HG02970 (cell line): ENCODE data around the gene CSTB.
A peak's percentile ranks its signal among the peaks of the same experiment; 100 is the strongest.

Source experiments
- ATAC-seq: cut with Tn5 transposase; IDR thresholded peaks from one replicate; pipeline ENCODE4 v1.9.1; 2021; ENCODE audit warnings: mild to moderate bottlenecking, moderate library complexity, moderate number of reproducible peaks; ENCODE audit not compliant: unreplicated experiment, low FRiP score

The CSTB gene

DNA sequence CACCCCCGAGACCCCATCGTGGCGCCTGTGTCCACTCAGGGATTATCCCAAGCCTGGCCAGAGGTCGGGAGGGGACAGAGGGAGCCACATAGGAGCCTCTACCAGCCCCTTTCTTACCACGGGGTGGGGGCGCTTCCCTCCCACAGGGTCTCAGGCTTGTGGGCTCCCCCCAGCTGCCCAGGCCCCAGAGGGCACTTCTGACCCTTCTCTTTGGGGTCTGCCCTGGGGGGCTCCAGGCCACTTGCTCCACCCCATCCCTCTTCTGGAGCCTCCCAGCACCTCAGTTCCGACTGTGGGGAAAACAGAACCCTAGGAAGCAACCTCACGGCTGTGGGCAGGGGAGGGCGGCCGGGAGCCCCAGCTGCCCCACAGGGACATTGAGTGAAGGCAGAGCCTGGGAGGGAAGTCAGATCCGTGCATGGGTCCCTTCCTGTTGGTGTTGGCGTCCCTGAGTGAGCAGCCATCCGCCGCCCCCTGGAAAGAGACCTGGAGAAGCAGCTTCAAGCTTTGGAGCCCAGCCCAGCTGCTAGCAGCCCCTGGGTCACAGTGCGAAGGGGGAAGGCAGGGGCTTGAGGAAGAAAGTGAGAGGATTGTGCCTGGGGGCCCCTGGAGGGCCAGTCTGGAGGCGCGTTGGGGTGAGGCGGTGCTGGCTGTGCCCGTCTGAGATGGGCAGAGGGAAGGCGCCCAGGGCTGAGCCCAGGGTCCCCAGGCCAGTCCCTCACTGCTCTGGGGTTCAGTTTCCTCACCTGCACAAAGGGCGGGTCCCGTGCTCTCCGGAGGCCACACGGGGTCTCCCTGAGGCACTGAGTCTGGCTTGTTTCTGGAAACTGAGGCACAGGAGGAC lies 35.4 kb upstream of the CSTB start:
- ATAC-seq = no peak

DNA sequence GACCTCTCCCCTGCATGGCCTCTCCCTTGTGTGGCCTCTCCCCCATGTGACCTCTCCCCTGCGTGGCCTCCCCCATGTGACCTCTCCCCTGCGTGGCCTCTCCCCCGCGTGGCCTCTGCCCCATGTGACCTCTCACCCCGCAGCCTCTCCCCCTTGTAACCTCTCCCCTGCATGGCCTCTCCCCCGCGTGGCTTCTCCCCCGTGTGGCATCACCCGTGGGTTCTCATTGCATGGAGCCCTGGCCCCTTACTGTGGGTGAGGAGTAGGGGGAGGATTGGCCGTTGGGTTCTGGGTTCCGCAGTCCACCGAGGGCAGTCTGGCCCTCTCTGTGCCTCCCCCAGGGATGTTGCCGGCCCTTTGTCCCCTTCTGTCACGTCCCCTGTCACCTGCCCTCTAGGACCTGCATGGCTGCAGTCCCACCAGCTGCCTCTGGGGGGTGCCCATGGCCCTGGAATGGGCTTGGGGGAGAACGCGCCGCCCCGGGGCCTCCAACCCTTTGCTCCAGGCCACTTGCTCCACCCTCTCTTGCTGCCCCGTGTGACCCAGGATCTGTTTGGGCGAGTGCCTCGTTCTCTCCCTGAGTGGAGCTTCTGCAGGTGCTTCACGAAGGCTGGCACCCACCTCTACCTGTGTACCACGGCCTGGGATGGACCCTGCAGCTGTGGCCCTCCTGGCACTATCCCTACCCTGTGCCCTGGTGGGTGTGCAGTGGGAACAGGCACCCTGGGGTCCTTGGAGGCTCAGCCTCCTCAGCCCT lies 34.6 kb upstream of the CSTB start:
- no peak for ATAC-seq

DNA sequence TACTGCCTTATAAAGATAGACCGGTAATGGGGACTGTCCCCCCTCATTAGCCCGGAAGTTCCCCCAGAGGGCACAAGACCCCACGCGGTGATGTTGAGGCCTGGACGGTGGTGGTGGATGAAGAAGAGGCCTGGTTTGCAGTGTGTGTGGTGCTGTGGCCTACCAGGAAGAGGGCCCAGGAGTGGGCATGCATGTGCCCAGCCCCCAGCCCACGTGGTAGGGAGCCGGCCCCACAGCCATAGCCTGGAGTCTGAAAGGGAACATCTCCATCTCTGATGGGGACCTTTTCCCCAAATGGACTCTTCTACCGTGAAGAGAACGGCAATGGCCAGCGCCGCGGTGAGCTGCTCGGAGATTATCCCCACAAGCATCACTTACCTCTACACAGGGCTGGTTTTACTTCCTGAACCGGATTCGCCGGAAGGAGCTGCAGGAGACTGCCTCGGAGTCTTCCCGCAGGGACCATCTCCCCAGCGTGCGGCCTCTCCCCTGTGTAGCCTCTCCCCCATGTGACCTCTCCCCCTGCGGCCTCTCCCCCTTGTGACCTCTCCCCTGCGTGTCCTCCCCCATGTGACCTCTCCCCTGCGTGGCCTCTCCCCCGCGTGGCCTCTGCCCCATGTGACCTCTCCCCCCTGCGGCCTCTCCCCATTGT lies 33.9 kb upstream of the CSTB start:
- no peak for ATAC-seq

DNA sequence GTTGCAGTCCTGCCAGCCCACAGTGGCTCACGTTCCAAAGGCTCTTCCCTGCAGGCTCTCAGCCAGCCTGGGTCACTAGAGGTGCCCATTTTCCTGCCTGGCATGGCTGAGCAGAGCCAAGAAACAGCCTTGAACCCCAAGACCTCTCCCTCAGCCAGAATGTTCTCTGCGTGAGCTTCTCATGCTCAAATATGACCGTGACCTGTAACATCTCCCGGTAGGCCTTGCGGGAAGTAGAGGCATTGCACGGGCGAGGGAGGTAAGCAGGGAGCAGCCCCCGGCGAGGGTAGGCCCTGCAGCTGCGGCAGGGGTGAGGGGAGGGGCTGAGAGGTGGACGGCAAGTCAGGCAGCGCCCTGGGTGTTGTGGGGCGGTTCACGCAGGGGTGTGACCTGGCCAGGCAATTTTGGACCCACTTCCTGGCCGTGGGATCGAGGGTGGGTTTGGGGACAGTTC lies 33.3 kb upstream of the CSTB start:
- ATAC-seq = no peak

DNA sequence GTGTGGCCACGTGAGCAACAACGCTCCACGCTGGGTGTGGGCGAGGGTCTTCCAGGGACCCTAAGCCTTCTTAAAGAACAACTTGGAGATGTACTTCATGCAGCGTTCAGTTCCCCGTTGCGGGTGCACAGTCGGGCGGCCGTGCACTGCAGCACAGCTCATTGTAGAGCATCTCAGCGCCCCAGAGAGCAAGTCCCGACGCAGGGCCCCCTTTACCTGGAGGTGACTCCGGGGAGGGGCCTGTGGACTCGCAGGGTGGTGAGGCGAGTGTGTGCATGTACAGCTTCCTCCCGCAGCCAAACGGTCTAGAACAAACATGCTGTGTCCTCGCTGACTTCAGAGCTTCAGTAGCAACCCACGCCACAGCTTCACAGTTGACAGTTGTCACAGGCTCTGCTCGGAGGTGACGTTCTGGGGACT lies 32.7 kb upstream of the CSTB start:
- ATAC-seq = no peak

DNA sequence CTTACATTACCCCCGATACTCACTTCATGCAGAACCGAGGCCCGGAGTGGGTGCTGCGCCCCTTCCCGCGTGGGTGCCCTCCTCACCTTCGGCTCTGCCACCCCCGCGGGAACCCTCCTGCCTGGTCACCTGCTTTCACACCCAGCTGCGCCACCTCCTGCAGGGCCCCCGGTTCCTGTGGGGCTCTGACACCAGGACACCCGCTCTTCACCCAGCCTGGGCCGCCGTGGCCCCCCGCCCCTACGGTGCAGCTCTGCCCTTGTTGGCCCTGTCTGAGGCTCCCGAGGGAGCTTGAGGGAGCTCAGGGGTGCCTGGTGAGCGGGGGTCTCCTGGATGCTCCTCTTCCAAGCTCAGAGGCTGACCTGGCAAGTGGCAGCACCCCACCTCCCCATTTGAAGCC lies 32.3 kb upstream of the CSTB start:
- ATAC-seq = no peak

DNA sequence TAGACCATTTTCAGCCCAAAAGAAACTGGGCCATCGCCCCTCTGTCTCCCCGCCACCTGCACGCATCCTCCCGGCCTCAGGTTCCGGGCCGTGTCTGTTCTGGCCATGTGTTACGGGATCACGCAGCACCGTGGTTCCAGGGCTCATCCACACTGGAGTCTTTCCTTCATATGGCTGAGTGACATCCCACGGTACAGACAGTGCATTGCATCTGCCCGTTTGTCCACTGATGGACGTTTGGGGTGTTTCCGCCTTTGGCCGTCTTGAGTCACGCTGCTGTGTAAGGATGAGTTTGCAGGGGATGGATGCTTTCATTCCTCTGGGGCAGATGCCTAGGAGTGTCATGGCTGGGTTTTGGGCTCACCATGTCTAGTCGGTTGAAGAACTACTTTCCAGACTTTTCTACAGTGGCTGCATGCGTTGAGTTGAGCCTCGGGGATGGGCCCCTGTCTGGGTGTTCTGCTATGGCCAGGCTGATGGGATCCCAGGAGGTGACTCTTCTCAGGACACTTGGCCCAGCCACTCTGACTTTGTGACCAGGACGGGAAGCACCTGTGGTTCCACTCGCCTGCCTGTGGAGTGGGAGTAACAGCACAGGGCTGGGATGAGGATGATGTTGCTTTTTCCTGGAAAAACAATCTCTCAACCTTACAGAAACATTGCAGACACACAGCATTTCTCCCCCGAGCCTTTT lies 30.1 kb upstream of the CSTB start:
- ATAC-seq = no peak

DNA sequence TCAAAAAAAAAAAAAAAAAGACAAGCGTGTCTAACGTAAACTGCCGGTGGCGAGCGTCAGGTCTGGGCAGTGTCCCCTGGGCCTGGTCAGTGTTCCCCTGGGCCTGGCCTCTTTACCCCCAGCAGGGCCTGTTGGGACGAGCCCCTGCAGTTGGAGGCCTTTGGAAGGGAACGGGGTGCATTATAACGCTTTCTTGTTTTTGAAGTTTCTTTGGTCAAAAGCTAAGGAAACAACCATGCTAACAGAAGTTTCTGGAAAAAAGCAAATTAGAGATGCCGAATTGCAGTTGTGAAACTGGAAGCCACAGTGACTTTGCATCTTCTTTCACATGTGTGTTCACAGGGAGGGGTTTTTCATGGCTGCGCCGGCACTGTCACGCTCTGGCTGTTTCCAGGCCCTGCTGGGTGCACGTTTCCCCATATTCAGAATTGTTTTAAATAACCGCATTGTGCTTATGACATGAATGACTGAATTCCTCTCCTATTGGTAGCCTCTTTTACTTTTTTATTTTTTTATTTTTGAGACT lies 29.2 kb upstream of the CSTB start:
- ATAC-seq = peak; percentile 63

DNA sequence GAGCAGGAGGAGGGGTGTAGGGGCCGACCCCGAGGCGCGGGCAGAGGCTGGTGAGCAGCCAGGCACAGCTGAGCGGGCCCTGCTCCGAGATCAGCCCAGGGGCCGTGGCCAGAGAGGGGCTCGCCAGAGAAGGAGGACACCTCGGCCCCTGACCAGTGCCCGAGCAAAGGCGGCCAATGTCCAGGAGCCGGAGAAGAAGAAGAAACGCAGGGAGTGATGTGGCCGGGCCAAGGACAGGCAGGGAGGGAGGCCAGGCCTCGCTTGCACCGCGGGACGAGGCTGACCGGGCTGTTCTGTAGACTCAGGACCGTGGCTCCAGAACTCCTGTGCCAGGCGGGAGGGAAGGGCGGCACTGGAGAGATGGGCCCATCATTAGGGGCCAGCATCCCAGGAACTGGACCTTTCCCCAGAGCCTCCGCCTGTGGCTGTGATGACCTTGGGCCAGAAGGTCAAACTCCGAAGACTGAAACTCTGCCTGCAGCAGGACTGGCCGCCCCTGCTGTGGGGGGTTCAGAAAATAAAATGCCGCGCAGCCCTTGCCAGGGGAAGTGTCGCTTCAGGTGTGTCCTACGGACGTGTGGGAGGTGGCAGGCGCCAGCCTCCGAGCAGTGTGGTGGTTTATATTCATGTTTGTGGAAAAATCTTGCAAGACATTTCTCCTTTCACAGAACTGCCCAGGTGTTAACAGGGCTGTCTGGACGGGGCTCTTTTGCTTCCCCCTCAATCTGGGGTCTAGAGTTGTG lies 27.6 kb upstream of the CSTB start:
- ATAC-seq = no peak

DNA sequence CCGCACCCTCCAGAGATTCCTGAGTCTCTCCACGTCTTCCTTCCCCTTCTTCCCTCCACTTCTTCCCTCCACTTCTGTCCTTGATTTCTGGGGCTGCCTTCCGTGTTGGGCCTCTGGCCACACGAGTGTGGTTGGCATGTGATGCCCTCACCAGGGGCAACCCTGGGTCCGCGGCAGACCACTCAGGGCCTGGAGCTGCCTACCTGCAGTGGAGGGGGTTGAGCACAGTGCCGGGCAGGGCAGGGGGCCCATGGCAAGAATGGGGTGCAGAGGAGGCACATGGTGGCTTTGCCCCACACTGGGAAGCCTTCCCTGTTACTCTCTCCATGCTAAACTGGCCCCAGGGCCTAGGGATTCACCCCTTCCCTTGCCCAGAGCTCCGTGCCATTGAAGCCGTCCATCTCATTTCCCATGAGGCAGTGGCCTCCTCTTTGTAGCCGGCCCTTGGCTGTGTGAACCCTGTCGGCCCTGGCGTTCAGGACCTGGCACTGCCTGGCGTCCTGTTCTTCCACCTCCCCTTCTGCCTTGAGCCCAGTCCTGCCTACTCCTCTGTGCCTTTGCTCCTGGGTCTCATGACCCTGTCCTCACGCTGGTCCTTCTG lies 26.7 kb upstream of the CSTB start:
- no peak for ATAC-seq

DNA sequence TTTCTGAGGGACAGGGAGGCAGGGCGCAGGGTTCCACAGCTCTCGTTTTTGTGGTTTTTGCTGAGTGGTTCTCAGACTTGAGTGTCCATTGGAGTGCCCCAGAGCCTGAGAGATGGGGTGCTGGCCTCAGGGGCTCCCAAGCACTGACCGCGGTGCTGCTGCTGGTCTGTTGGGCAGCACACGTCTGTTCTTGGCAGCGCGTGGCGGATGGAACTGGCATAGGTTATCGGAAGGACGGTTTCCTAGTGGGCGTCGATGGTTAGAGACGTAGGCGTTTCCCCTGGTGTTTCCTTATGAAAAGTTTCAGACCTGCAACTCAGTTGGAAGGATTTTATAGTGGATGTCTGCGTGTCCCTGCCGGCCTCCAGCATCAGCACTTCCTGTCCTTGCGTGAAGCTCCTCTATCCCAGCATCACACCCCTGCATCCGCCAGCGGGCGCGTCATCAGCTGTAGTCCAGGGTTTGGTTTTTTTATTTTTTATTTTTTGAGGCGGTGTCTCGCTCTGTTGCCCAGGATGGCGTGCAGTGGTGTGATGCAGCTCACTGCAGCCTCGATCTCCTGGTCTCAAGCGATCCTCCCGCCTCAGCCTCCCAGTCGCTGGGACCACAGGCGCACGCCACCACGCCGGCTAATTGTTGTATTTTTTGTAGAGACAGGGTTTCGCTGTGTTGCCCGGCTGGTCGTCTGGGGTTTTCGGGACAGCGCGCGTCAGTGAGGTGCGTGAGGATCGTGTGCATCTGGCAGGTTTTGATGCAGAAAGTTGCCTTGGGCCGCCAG lies 25.1 kb upstream of the CSTB start:
- no peak for ATAC-seq

DNA sequence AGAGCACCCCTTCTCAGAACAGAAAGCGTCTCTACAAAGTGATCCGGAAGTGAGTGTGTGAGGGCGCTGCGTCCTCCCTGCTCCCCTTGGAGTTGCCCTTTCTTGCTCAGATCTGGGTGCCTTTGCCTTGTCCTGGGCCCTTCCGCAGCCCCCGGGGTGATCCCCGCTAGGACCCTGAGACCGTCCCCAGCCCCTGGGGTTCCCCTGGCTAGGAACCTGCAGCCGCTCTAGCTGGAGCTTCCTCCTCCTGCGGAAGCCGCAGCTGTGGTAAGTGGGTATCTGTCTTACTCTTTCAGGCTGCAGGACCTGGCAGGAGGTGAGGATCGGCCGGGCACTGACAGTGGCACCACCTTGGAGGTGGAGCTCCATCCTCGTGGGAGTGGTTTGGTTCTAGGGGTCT lies 24.5 kb upstream of the CSTB start:
- no peak for ATAC-seq

DNA sequence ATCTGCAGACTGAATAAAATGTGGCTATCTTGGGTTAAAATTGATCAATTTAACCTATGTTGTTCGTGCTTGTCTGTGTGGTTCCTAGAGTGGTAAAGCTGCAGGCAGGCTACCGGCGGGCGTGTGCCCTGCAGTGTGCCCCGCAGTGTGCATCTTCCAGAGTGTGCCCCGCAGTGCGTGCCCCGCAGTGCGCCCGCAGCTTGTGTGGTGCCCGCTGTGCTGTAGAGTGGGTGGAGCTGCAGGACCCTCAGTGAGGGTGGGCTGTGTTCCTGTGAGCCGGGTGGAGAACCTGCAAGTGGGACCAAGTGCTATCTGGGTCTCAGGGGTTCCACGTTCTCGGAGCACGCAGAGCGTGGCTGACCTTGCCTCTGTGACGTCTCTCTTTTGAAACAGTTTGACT lies 24.0 kb upstream of the CSTB start:
- no peak for ATAC-seq

DNA sequence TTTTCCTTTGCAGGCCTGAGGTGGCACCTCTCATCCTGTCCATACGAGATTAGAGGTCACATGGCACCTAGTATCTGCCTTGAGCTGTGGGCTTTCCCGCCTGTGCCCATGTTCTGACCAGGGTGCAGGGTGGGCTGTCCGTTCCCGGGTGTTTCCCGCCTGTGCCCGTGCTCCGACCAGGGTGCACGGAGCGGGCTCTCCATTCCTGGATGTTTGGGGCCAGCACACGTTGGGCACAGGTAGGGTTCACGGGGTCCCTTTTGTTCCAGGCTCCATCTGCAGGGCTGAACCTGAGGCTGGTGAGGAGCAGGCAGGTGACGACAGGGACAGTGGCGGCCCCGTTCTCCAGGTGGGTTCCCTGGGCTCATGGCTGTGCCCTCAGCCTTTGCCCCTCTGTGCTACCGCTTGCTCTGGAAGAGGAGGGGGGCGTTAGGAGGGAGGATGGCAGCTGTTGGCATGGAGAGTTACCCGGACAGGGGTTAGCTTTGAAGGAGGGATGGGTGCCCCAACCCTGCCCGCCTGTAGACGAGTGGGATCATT lies 23.3 kb upstream of the CSTB start:
- ATAC-seq = no peak

DNA sequence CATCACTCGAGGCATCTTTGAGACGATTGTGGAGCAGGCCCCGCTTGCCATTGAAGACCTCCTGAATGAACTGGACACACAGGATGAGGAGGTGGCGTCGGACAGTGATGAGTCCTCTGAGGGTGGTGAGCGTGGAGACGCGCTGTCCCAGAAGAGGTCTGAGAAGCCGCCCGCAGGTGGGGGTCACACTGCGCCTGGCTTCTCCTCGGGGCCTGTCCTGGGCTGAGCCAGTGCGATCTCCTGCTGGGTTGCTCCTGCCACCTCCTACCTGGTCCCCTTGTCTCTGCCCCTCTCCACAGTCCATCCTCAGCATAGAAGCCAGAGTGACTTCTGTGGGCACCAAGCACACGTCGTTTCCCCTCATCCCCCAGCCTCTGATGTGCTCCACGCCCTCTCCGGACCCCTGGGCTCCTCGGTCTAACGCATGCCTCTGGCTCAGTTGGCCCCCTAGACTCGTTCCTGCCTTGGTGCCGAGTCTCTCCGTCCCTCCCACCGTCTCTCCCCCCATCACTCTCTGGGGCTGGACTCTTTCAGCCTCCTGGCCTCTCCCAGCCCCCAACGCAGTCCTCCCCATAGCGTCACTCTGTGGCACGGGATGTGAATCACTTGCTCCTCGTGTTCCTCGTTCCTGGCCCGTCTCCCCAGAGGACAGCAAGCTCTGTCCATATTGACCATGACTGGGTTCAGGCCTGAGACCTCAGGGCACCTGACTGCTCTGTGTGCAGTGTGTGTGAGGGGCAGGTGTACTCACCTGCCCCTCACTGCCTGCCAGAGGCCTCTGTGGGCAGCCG lies 22.0 kb upstream of the CSTB start:
- ATAC-seq = no peak

DNA sequence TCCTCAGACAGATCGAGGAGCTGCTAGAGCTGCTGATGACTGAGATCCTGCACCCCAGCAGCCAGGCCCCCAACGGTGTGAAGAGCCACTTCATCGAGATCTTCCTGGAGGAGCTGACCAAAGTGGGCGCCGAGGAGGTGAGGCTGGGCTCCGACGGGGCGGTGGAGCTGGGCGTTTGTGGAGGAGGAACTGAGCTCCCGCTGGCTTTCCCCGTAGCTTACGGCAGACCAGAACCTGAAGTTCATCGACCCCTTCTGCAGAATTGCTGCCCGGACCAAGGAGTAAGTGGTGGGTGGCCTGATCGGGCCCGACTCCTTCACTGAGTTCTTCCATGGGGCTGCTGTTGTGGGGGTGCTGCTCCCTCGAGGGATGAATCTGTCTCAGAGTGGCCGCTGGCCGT lies 21.3 kb upstream of the CSTB start:
- ATAC-seq = no peak

DNA sequence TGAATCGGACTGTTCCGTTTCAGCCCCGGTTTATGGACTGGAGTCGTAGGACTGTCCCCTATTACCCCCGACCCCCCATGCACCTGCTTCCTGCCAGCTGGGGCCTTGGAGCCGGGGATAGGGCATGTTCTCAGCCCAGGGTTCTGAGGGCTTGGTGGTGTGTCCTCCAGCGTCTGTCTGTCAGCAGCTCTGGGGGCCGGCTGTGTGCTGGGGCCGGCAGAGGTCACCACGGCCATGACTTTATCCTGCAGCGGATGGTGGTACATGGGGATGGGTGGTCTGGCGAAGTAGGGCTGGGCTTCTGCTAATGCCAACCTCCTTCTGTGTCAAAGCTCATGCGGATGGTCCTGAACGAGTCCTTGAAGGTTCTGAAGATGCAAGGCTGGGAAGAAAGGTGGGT lies 18.7 kb upstream of the CSTB start:
- ATAC-seq = no peak

DNA sequence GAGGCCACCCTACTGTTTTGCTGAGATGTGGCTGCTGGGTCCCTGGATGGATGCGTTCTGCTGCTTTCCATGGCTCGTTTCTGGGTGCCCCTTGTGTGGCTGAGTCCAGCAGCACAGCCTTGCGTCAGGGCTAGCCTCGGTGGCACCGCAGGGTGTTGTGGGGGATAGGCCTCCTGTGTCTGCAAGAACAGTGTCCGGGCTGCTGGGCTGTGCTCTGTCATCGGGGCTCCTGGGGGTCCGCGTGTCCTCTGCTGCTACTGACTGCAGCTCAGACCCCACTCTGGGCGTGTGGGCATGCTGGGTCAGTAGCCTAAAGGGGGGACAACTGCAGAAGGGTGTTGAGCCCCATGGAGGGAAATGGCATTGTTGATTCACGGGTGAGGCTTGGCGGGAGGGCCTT lies 18.2 kb upstream of the CSTB start:
- ATAC-seq = no peak
